Heart left ventricle (tissue), 16 donors: ENCODE measurements around the gene IPO9. TPM values are rescaled to one million over a fixed set of nuclear protein-coding genes. Genes with fewer than 3 reads are reported as not detected.

Experiments
- ATAC-seq, 4 donors: fragments of 200-7000 bp; cut with Tn5 transposase; one replicate each; pipeline ENCODE4 v1.9.1; 2020 to 2022; ENCODE audit warnings: moderate library complexity in 4 of 4, mild to moderate bottlenecking in 3 of 4, moderate number of reproducible peaks in 1 of 4
- DNase-seq, 5 donors: peaks; one replicate each; pipeline ENCODE4 v3.0.0-alpha.2; 2020
- H3K27ac ChIP-seq, 12 donors: fragments of 200-600 bp; sonication (generic) in 4 of 12; one replicate each; pipeline versions ENCODE4 v1.5.0 to v1.8.0; 2016 to 2022; ENCODE audit warnings: mild to moderate bottlenecking in 2 of 12
- H3K27me3 ChIP-seq, 9 donors: fragments of 200-600 bp; sonication (generic) in 2 of 9; one replicate each; pipeline versions ENCODE4 v1.5.1 to v1.8.0; 2016 to 2022; ENCODE audit warnings: mild to moderate bottlenecking in 3 of 9
- H3K36me3 ChIP-seq, 9 donors: fragments of 200-600 bp; sonication (generic) in 2 of 9; one replicate each; pipeline versions ENCODE4 v1.5.0 to v1.8.0; 2018 to 2022; ENCODE audit warnings: mild to moderate bottlenecking in 2 of 9
- H3K4me1 ChIP-seq, 12 donors: fragments of 200-600 bp; sonication (generic) in 4 of 12; one replicate each; pipeline versions ENCODE4 v1.5.0 to v1.8.0; 2016 to 2022; ENCODE audit warnings: mild to moderate bottlenecking in 3 of 12
- H3K4me3 ChIP-seq, 12 donors: fragments of 200-600 bp; sonication (generic) in 4 of 12; one replicate each; pipeline versions ENCODE4 v1.5.0 to v1.8.0; 2017 to 2022; ENCODE audit warnings: mild to moderate bottlenecking in 9 of 12, moderate library complexity in 4 of 12
- H3K9me3 ChIP-seq, 12 donors: fragments of 200-600 bp; sonication (generic) in 4 of 12; one replicate each; pipeline versions ENCODE4 v1.5.0 to v1.8.0; 2016 to 2022; ENCODE audit warnings: mild to moderate bottlenecking in 1 of 12
- POLR2A ChIP-seq, 2 donors: fragments of 450-650 bp; IDR thresholded peaks; one replicate each; pipeline ENCODE4 v1.6.1; 2017; ENCODE audit warnings: antibody characterized with exemption in 2 of 2, mild to moderate bottlenecking in 2 of 2, moderate library complexity in 2 of 2
- WGBS, 4 donors: extraction: QIAGEN DNeasy Blood & Tissue Kit in 2 of 4; methylation state at CpG; one replicate each; pipeline versions ENCODE4 v1.1.5 to v1.1.7; 2013 to 2018; 5-methylcytosine and 5-hydroxymethylcytosine counted together
- intact Hi-C, 10 donors: fragments of 100-400 bp; cut with DNase I; formaldehyde crosslinking; loops; one replicate each; pipeline versions ENCODE4 v1.11.1 to v1.14.2; 2022
- polyA plus RNA-seq, 2 donors: library from polyadenylated mRNA; stranded (reverse); fragments of 200-250 nt; gene quantifications; one replicate each; pipeline ENCODE4 v1.2.3, GENCODE V29; 2013
- total RNA-seq, 9 donors: library from RNA; depleted of rRNA in 2 of 9; stranded (reverse); fragments of >200 nt in 2 of 9; fragmentation: NEBNext Ultra II Directional in 3 of 9; extraction: Animal tissue kit (Norgen Biotek cat#: 25700) in 3 of 9; gene quantifications; one replicate each; pipeline versions ENCODE4 v1.1.0 to v1.2.4, GENCODE V29; 2016 to 2023
- TF ChIP-seq, protein P1 (sequence below), 12 donors: fragments of 200-600 bp; sonication (generic) in 4 of 12; IDR thresholded peaks; one replicate each; pipeline versions ENCODE4 v1.5.0 to v1.8.0; 2018 to 2022; ENCODE audit warnings: antibody characterized with exemption in 12 of 12, mild to moderate bottlenecking in 5 of 12
- donor health status: ischemic (EF 13 %, LVEDD 7.1; RV severe dilation, severe dysfunction).
- donor health status: healthy with polysubstance abuse.
- donor health status: DM: no; HTN: yes; CAD: no.
- donor health status: DM: no; HTN: no; CAD: no.
- donor health status: ischemic (EF 25% LVEDD 6.9; RV normal size, moderate dysfunction).
- donor health status: ischemic (EF 25% LVEDD 5.7; RV mildly dilated, moderate dysfunction).
- donor health status: healthy.
- donor health status: DM: yes; HTN: yes; CAD: no.
- donor health status: ischemic (EF 35%, LVEDD 5.7; RV mildly dilated, moderate dysfunction).
- donor health status: nonischemic (EF 11% LVEDD 7.7; RV severe dilation, severe dysfunction).
- donor health status: DM: yes; HTN: yes; CAD: no.
- donor health status: PGD.
- donor health status: ischemic (EF 29% LVEDD 5.4; RV normal size, mild dysfunction).
- donor health status: nonischemic (EF 23%, LVEDD 6.1; RV moderate dilation, normal function).

Gene IPO9
- total and polyA plus RNA-seq, 11 donors, result 9.8 to 35.4 (median 22.9) TPM

DNA sequence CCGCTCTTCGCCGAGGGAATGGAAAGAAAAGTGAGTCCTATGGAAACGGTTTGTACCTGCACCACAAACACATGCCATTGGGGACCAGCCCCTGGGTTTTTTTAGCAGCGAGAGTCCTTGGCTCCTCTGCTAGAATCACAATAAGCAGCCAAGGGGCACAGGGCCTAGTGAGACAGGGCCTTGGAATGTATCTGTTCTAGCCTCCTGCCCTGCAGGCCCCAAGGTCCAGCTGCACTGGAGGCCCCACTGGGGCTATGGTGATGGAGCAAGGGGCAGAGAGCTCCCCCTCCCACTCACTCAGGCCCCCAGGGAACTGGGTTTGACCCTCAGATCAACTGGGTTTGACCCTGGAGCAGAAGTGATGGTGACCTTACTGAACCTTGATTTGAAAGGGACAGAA, 74.2 kb downstream of the IPO9 start:
- Histone ChIP-seq H3K27me3 (no peaks in the 10 kb centered on the region), H3K27ac (peak overlapping the region in 7 of 12 donors; percentile 18 to 92 (median 69)), H3K9me3 (no peaks in the 10 kb centered on the region), H3K4me1 (peaks cover 0 to 54% (median 11%) of the 10 kb centered on the region in 12 donors), H3K36me3 (peaks cover 0 to 12% (median 0%) of the 10 kb centered on the region in 9 donors), H3K4me3 (no peak overlapping the region)
- DNase-seq, result peak in 1 of 5 donors; percentile 53
- WGBS, 4 donors, result 73 to 88% (median 80%) methylated on average over 5 of the region's 5 CpGs
- TF ChIP-seq, protein P1, sequence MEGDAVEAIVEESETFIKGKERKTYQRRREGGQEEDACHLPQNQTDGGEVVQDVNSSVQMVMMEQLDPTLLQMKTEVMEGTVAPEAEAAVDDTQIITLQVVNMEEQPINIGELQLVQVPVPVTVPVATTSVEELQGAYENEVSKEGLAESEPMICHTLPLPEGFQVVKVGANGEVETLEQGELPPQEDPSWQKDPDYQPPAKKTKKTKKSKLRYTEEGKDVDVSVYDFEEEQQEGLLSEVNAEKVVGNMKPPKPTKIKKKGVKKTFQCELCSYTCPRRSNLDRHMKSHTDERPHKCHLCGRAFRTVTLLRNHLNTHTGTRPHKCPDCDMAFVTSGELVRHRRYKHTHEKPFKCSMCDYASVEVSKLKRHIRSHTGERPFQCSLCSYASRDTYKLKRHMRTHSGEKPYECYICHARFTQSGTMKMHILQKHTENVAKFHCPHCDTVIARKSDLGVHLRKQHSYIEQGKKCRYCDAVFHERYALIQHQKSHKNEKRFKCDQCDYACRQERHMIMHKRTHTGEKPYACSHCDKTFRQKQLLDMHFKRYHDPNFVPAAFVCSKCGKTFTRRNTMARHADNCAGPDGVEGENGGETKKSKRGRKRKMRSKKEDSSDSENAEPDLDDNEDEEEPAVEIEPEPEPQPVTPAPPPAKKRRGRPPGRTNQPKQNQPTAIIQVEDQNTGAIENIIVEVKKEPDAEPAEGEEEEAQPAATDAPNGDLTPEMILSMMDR (IDR thresholded peaks at IDR 0.05), result no peak
- no peak for TF ChIP-seq POLR2A (IDR thresholded peaks at IDR 0.05)
- ATAC-seq, result peak in 2 of 4 donors; percentile 39 to 49
- intact Hi-C loops, result loop anchor here in 1 of 10 donors (2.0 kb wide), 1 partner anchor 44 kb away; the partner anchor contains the start of gene LMOD1

DNA sequence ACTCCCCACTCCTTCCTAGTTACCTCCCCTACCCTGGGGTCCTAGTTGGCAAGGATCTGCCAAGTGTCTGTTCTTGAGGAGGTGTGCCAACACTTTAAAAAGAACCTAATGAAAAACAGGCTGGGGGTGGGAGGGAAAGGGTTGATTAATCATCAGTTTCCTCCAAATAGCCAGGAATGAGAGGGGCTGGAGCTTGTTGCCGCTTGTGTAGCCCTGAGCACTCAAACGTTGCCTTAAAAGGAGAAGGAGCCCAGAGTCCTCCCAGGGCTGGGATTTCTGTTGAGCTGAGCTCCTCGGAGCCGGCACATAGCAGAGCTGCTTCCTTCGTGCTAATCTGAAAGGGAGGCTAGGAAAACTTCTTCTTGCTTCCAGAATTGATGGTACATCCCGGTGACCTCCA, 75.6 kb downstream of the IPO9 start:
- DNase-seq, result peak in 3 of 5 donors; percentile 48 to 60 (median 51)

DNA sequence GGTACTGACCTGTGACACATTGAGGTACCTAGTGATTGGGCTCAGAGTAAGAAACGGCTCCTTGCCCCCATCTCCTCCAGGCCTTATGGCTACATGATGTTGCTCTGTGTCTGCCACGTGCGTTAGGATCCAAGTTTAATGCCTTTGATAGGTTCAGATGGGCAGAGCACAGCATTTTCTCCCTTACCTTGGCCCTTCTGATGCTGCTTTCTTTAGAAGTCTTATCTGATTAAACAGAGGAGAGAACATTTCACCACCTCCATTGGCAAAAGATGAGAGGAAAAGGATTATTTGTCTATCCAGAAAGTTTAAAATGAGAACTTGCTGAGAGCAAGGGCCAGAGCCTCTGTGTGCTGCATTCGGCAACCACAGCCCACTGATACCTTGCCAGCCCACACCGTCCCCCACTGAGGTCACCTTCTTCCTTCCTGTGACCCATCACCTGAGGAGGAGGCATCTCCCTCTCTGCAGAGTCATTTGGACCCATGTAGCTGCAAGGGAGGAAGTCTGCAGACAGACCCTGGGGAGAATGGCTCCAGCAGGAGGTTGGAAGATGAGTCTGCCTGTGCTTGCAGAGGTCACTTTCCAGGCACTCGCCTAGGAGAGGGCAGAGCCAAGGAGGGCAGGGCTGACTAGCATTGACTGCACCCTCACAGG, 76.4 kb downstream of the IPO9 start:
- Histone ChIP-seq H3K27ac (peak overlapping the region in 11 of 12 donors; percentile 17 to 92 (median 69)), H3K4me3 (no peak overlapping the region), H3K4me1 (peaks cover 0 to 45% (median 11%) of the 10 kb centered on the region in 12 donors), H3K36me3 (peaks cover 0 to under 1% (median 0%) of the 10 kb centered on the region in 9 donors), H3K27me3 (no peaks in the 10 kb centered on the region), H3K9me3 (no peaks in the 10 kb centered on the region)
- ATAC-seq (peak in 1 of 4 donors; percentile 12), DNase-seq (no peak)
- intact Hi-C loops, result loop anchor here in 2 of 10 donors (5.0 kb wide), 1 partner anchor 37 kb away; no protein-coding TSS in a partner anchor
- 55 to 74% (median 64%) methylated on average over 6 of the region's 6 CpGs for WGBS, 4 donors
- TF ChIP-seq POLR2A (IDR thresholded peaks at IDR 0.05), result no peak
- TF ChIP-seq, protein P1 (IDR thresholded peaks at IDR 0.05), result no peak

More for the DNA sequence above, 75.6 kb downstream of the IPO9 start:
- WGBS, 4 donors, result 12 to 29% (median 23%) methylated on average over 6 of the region's 6 CpGs
- no peak overlapping the region for H3K4me3 ChIP-seq
- no peak for TF ChIP-seq POLR2A (IDR thresholded peaks at IDR 0.05)
- TF ChIP-seq, protein P1 (IDR thresholded peaks at IDR 0.05), result no peak
- no peaks in the 10 kb centered on the region for H3K9me3 ChIP-seq
- H3K36me3 ChIP-seq, result peaks cover 0 to 8% (median 0%) of the 10 kb centered on the region in 9 donors
- ATAC-seq, result peak in 3 of 4 donors; percentile 49 to 80 (median 72)
- no peaks in the 10 kb centered on the region for H3K27me3 ChIP-seq
- H3K4me1 ChIP-seq, result peaks cover 0 to 45% (median 11%) of the 10 kb centered on the region in 12 donors
- peak overlapping the region; percentile 17 to 92 (median 68) for H3K27ac ChIP-seq
- intact Hi-C loops, result no loop called here

- no peak overlapping the region for H3K4me3 ChIP-seq
- H3K9me3 ChIP-seq, result no peaks in the 10 kb centered on the region
- WGBS, 4 donors, result 83 to 88% (median 84%) methylated on average over 3 of the region's 3 CpGs
- no peak for TF ChIP-seq POLR2A (IDR thresholded peaks at IDR 0.05)
- TF ChIP-seq, protein P1 (IDR thresholded peaks at IDR 0.05), result no peak
- peak in 1 of 5 donors; percentile 3 for DNase-seq
- peaks cover 0 to 41% (median 11%) of the 10 kb centered on the region in 12 donors for H3K4me1 ChIP-seq
- peak overlapping the region in 5 of 12 donors; percentile 49 to 92 (median 69) for H3K27ac ChIP-seq
- ATAC-seq, result peak in 1 of 4 donors; percentile 3
- intact Hi-C loops, result loop anchor here in 2 of 10 donors (5.0 kb wide), 1 partner anchor 36 kb away; no protein-coding TSS in a partner anchor
- no peaks in the 10 kb centered on the region for H3K36me3 ChIP-seq
- H3K27me3 ChIP-seq, result no peaks in the 10 kb centered on the region
These were observed 77.4 kb downstream of the IPO9 start for GRCh38 chr1:201906336-201906735.
